ENCODE results near the gene ADIPOR1. TPM values are rescaled to one million over a fixed set of nuclear protein-coding genes. Genes with fewer than 3 reads are reported as not detected.

Gene ADIPOR1
- total and polyA plus RNA-seq, 8 donors = 63.2 to 138 (median 67.1) TPM

DNA sequence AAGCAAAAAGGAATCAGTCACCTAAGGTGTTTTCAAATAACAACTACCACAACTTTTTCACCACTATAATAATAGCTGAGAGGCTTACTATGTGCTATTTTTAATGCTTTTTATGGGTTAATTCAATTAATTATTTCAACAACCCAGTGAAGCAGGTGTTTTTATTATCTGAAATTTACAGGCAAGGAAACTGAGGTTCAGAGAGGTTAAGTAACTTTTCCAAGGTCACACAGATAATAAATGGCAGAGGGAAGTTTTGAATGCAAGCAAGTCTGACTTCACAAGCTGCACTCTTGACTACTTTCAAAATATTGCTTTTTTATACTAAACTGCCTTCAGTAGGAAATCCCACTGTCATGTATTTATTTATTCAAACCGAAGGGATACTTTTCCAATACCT, 44.8 kb upstream of the ADIPOR1 start:
- no peak overlapping the region for H3K4me3 ChIP-seq
- H3K36me3 ChIP-seq = no peaks in the 10 kb centered on the region
- no peak for ATAC-seq
- intact Hi-C loops (cut with DNase I) = no loop called here
- peaks cover under 1 to 10% of the 10 kb centered on the region in 2 donors for H3K4me1 ChIP-seq
- H3K27ac ChIP-seq = no peak overlapping the region
- no peaks in the 10 kb centered on the region for H3K9me3 ChIP-seq
- TF ChIP-seq CTCF (IDR thresholded peaks at IDR 0.05) = no peak
- no peaks in the 10 kb centered on the region for H3K27me3 ChIP-seq
- no peak for DNase-seq

DNA sequence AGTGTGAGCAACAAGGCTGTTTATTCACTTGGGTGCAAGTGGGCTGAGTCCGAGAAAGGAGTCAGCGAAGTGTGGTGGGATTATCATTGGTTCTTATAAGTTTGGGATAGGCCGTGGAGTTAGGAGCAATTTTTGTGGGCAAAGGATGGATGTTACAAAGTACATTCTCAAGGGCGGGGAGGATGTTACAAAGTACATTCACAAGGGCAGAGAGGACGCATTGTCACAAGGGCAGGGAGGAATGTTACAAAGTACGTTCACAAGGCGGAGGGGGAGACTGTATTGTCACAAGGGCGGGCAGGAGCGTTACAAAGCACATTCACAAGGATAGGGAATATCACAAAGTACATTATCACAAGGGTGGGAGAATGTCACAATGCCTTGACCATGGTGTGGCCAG, 43.9 kb upstream of the ADIPOR1 start:
- Histone ChIP-seq H3K4me1 (peaks cover 0 to 9% of the 10 kb centered on the region in 2 donors), H3K36me3 (no peaks in the 10 kb centered on the region), H3K27ac (no peak overlapping the region), H3K4me3 (no peak overlapping the region), H3K9me3 (no peaks in the 10 kb centered on the region), H3K27me3 (peaks cover 0 to 2% of the 10 kb centered on the region in 2 donors)
- TF ChIP-seq CTCF (IDR thresholded peaks at IDR 0.05) = no peak
- intact Hi-C loops (cut with DNase I) = no loop called here
- DNase-seq (no peak), ATAC-seq (no peak)

DNA sequence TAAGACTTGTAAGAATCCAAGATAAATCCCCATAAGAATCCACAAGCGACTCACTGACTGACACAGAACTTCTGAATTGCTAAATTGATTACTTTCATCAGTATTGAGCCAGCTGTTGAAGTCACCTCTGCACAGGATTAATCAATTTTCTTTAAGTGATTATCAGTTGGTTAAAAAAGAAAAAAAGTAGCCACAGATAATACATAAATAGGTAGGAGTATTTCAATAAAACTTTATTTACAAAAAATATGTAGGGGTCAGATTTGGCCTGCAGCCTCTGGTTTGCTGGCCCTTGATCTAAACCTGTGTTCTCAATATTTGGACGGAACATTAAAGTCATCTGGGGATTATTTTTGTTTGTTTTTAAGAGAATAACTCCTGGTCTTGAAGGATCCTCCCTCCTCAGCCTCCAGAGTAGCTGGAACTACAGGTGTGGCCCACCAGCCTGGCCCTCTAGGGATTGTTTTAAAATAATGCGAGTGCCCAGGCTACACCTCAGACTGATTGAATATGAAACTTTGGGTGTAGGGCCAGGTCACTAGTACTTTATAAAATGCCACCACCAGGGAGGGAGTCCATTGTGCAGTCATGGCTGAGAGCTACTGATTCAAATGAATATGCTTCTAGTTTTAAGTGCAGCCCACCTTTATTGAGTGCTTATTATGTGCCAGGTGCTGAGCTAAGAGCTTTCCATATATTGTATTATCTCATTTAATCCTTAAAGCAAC, 42.3 kb upstream of the ADIPOR1 start:
- H3K27ac ChIP-seq = no peak overlapping the region
- no peak for ATAC-seq
- no peaks in the 10 kb centered on the region for H3K4me1 ChIP-seq
- DNase-seq = no peak
- no peaks in the 10 kb centered on the region for H3K36me3 ChIP-seq
- TF ChIP-seq CTCF (IDR thresholded peaks at IDR 0.05) = no peak
- no peaks in the 10 kb centered on the region for H3K9me3 ChIP-seq
- H3K4me3 ChIP-seq = no peak overlapping the region
- peaks cover 0 to 9% of the 10 kb centered on the region in 2 donors for H3K27me3 ChIP-seq
- intact Hi-C loops (cut with DNase I) = no loop called here

DNA sequence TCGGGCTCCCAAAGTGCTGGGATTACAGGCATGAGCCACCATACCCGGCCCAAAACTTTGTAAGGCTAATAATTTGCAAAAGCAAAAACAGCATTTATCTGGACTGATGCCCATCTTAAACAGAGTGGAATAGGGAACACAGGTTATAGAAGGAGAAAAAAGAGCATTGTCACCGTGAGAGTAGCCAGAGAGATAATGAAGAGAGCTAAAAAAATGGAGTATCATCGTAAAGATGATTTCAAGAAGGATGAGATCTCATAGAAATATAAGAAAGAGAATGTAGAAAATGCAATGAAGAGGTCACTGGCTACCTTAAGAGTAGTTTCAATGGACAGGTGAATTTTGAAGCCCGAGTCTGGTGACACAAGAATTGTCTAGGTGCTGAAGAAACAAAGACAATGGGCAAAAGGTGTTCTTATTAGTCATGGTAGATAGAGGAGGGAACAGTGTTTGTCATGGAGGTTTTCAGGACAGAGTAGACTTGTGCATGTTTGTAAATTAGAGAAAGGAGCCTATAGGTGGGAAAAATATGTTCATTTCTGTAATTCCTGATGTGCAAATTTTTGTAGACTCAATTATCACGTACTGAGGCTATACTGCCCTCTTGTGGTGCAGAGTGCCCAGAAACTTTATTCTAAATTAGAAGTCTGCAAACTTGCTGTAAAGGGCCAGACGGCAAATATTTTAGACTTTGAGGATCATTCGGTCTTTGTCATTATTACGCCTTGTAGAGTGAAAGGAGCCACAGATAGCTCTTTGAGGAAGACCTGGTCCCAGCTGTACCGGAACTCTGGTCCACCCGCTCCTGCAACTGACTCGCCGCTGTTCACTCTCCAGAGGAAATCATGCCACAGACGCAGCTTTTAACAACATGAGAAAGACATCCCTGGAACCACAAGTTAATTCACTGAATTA, 41.0 kb upstream of the ADIPOR1 start:
- peak; percentile 70 to 71 for TF ChIP-seq CTCF (IDR thresholded peaks at IDR 0.05)
- H3K9me3 ChIP-seq = no peaks in the 10 kb centered on the region
- DNase-seq (peak in 2 of 4 donors; percentile 39 to 50), ATAC-seq (peak; percentile 86)
- no peaks in the 10 kb centered on the region for H3K4me1 ChIP-seq
- H3K27ac ChIP-seq = no peak overlapping the region
- no peak overlapping the region for H3K4me3 ChIP-seq
- intact Hi-C loops (cut with DNase I) = loop anchor here in 1 of 2 donors (10.0 kb wide), 1 partner anchor 64 kb away; no protein-coding TSS in a partner anchor
- H3K36me3 ChIP-seq = no peaks in the 10 kb centered on the region
- peaks cover 0 to 19% of the 10 kb centered on the region in 2 donors for H3K27me3 ChIP-seq

DNA sequence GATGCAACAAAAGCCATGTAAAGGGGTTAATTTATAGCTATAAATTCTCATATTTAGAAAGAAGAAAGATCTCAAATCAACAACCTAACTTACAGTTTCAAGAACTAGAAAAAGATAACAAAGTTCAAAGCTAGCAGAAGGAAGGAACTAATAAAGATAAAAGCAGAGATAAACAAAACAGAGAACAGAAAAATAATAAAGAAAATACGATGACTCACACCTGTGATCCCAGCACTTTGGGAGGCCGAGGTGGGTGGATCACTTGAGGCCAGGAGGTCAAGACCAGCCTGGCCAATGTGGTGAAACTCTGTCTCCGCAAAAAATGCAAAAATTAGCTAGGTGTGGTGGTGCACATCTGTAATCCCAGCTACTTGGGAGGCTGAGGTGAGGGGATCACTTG, 36.6 kb upstream of the ADIPOR1 start:
- peaks cover 0 to 23% of the 10 kb centered on the region in 2 donors for H3K27me3 ChIP-seq
- H3K4me1 ChIP-seq = no peaks in the 10 kb centered on the region
- no peak overlapping the region for H3K27ac ChIP-seq
- H3K36me3 ChIP-seq = no peaks in the 10 kb centered on the region
- ATAC-seq = no peak
- no peaks in the 10 kb centered on the region for H3K9me3 ChIP-seq
- DNase-seq = no peak
- TF ChIP-seq CTCF (IDR thresholded peaks at IDR 0.05) = no peak
- intact Hi-C loops (cut with DNase I) = loop anchor here in 1 of 2 donors (10.0 kb wide), 1 partner anchor 60 kb away; no protein-coding TSS in a partner anchor
- H3K4me3 ChIP-seq = no peak overlapping the region

Measured in left lung (tissue), 10 donors.